NCI-H1694 treated with DMSO at 0.1 percent for 48 hours (cell line): ENCODE results near the gene MED13.
A peak's percentile ranks its signal among the peaks of the same experiment; 100 is the strongest.

Source experiments
- DNase-seq: peaks from one replicate; lab custom pipeline; 2025; lab: John Stamatoyannopoulos, UW

MED13 gene

GRCh38 chr17:62064791-62065563 lies at the start of gene MED13:
Gene MED13 (minus strand): TSS chr17:62065278. CDS start chr17:62065205, 73 bp downstream.
- no peak for DNase-seq

GRCh38 chr17:62112229-62112628 lies 47.2 kb upstream of the MED13 start:
- no peak for DNase-seq

GRCh38 chr17:62111562-62112171 lies 46.6 kb upstream of the MED13 start:
- DNase-seq: no peak

- no peak for DNase-seq
Observed at GRCh38 chr17:62110923-62111484, 45.9 kb upstream of the MED13 start.

GRCh38 chr17:62109924-62110323 lies 44.8 kb upstream of the MED13 start:
- no peak for DNase-seq

- DNase-seq: peak; percentile 60
Observed at GRCh38 chr17:62109378-62109902, 44.4 kb upstream of the MED13 start.

GRCh38 chr17:62105861-62106260 lies 40.8 kb upstream of the MED13 start:
- no peak for DNase-seq

GRCh38 chr17:62105357-62105756 lies 40.3 kb upstream of the MED13 start:
- DNase-seq: no peak

GRCh38 chr17:62101515-62101914 lies 36.4 kb upstream of the MED13 start:
- DNase-seq: no peak

GRCh38 chr17:62101090-62101489 lies 36.0 kb upstream of the MED13 start:
- DNase-seq: no peak

GRCh38 chr17:62100055-62100454 lies 35.0 kb upstream of the MED13 start:
- no peak for DNase-seq

- DNase-seq: no peak
Observed at GRCh38 chr17:62099532-62099931, 34.5 kb upstream of the MED13 start.

- no peak for DNase-seq
Observed at GRCh38 chr17:62098623-62099231, 33.6 kb upstream of the MED13 start.

GRCh38 chr17:62096401-62096670 lies 31.3 kb upstream of the MED13 start:
- no peak for DNase-seq

GRCh38 chr17:62094175-62094574 lies 29.1 kb upstream of the MED13 start:
- DNase-seq: no peak

- no peak for DNase-seq
Observed at GRCh38 chr17:62093188-62094155, 28.4 kb upstream of the MED13 start.

- DNase-seq: no peak
Observed at GRCh38 chr17:62092784-62093183, 27.7 kb upstream of the MED13 start.

- no peak for DNase-seq
Observed at GRCh38 chr17:62091804-62092203, 26.7 kb upstream of the MED13 start.

GRCh38 chr17:62090868-62091267 lies 25.8 kb upstream of the MED13 start:
- DNase-seq: no peak

GRCh38 chr17:62090021-62090824 lies 25.1 kb upstream of the MED13 start:
- DNase-seq: no peak

- DNase-seq: no peak
Observed at GRCh38 chr17:62089334-62089733, 24.3 kb upstream of the MED13 start.
